Transverse colon (tissue), 3 donors: ENCODE results near the gene MAP4K4.

Experiments
- POLR2A ChIP-seq: fragments of 450-650 bp; IDR thresholded peaks from one replicate; pipeline ENCODE4 v1.6.1; 2016; ENCODE audit warnings: antibody characterized with exemption, mild to moderate bottlenecking, moderate library complexity
- TF ChIP-seq, protein P1 (sequence below), 5 experiments: fragments of 200-600 bp in 3 of 5; fragments of 450-650 bp in 2 of 5; sonication (generic) in 3 of 5; IDR thresholded peaks; 1 replicate in 2 of 5; 2 replicates in 3 of 5; pipeline ENCODE4 v1.5.1; 2016 to 2017; ENCODE audit warnings: antibody characterized with exemption in 5 of 5, inconsistent platforms in 3 of 5, mild to moderate bottlenecking in 2 of 5, moderate library complexity in 1 of 5

- no peak for TF ChIP-seq POLR2A
- TF ChIP-seq, protein P1, sequence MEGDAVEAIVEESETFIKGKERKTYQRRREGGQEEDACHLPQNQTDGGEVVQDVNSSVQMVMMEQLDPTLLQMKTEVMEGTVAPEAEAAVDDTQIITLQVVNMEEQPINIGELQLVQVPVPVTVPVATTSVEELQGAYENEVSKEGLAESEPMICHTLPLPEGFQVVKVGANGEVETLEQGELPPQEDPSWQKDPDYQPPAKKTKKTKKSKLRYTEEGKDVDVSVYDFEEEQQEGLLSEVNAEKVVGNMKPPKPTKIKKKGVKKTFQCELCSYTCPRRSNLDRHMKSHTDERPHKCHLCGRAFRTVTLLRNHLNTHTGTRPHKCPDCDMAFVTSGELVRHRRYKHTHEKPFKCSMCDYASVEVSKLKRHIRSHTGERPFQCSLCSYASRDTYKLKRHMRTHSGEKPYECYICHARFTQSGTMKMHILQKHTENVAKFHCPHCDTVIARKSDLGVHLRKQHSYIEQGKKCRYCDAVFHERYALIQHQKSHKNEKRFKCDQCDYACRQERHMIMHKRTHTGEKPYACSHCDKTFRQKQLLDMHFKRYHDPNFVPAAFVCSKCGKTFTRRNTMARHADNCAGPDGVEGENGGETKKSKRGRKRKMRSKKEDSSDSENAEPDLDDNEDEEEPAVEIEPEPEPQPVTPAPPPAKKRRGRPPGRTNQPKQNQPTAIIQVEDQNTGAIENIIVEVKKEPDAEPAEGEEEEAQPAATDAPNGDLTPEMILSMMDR (IDR thresholded peaks at IDR 0.05), result no peak
Observed at GRCh38 chr2:101805152-101806088, 107.9 kb downstream of the MAP4K4 start.
